HG02798 (cell line): ENCODE results near the gene BOLA1.
"Not testable (repeated sequence)": the region's sequence is repeated elsewhere in the genome, so short reads cannot be mapped to it uniquely, and the experiment has no call there.

ENCODE experiments used
- ATAC-seq: cut with Tn5 transposase; IDR thresholded peaks from one replicate; pipeline ENCODE4 v1.9.1; 2021; ENCODE audit warnings: mild to moderate bottlenecking; ENCODE audit not compliant: unreplicated experiment, poor library complexity

BOLA1 gene, protein sequence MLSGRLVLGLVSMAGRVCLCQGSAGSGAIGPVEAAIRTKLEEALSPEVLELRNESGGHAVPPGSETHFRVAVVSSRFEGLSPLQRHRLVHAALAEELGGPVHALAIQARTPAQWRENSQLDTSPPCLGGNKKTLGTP

DNA sequence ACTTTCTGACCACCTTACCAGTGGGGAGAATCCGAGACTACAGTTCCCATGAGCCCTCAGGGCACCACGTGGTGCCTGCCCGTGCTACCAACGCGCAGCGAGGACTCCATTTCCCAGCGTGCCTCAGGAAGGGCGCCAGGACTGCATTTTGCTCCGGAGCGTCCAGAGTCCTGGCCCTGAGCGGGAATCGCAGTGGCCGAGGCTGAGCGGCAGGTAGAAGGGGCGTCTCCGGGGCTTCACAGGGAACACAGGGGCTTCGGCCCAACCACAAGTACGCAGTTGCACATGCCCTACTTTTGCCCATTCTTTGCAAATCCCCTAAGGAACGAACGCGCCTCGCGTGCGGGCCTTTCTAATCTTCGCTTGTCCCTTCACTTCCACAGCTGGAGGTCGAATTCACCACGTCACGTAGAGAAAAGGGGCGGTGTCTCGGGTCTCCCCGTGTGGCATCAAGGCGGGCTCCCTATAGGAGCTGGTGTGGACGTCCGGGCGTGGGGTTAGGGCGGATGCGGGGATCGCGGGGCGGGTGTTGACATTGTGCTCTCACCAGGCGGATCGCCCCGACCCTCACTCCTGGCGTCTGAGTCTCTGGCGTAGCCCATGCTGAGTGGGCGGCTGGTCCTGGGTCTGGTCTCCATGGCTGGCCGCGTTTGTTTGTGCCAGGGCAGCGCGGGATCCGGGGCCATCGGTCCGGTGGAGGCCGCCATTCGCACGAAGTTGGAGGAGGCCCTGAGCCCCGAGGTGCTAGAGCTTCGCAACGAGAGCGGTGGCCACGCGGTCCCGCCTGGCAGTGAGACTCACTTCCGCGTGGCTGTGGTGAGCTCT, at the start of gene BOLA1:
TSS of gene BOLA1 (plus strand) at position 109 of the 825 bp plus-strand sequence. CDS start at position 601, 492 bp downstream.
- ATAC-seq = peak; percentile 96

DNA sequence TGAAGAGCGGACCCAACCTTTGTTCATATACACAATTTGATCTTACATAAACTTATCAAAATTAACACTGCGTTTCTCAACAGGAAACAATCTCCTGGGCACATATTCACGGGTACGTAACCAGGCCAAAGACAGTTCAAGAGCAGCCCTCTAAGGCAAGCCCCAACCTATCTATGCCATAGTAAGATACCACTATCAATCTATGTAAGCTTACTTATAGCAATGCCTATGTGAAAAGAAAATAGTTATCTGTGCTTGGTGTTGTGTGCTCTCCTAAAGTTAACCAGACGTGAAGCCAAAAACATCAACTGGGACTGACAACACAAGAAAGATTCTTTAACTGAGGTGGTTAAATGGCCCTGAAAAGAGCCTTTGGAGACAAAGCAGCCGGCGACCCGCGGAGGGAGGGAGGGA, 49.4 kb upstream of the BOLA1 start:
- no peak for ATAC-seq

DNA sequence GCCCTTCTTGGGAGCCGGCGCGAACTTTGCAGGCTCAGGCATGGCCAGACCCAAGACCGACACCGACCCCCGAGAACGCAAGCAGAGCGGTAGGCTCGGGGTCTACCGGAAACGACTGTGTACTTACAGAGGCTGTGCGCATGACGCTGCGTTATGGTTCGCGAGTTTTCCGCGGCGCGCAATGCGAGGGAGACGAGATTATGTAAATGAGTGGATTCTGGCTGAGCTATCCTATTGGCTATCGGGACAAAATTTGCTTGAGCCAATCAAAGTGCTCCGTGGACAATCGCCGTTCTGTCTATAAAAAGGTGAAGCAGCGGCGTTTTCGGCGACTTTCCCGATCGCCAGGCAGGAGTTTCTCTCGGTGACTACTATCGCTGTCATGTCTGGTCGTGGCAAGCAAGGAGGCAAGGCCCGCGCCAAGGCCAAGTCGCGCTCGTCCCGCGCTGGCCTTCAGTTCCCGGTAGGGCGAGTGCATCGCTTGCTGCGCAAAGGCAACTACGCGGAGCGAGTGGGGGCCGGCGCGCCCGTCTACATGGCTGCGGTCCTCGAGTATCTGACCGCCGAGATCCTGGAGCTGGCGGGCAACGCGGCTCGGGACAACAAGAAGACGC, 48.5 kb upstream of the BOLA1 start:
- peak; percentile 64 for ATAC-seq

DNA sequence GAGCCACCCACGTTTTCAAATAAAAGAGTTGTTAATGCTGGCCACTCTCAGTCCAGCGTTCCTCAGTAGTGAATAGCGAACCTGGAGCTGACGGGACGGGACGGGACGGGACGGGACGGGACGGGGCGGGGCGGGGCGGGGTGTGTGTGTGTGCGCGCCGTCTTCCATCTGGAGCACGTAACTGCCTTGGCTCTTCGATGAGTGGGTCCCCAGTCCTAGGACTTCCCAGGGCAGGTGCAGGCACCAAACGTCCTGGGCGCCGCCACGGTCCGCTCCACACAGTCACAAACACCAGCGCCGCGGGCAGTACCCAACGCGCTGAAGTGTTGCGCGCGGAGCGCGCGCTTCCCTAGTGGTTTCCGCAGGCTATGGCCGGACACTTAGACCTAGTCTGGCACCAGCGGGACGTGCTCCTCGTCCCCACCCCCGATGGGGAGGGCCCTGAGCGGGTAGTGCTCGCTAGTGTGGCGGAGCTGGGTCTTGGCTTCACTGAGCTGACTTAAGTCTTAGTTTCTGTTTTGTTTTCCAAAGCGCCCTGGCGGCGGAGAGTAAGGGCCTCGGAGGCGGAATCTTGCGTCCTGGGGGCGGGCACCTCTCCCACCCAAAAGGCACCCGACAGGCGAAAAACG, 47.7 kb upstream of the BOLA1 start:
- peak; percentile 36 for ATAC-seq

DNA sequence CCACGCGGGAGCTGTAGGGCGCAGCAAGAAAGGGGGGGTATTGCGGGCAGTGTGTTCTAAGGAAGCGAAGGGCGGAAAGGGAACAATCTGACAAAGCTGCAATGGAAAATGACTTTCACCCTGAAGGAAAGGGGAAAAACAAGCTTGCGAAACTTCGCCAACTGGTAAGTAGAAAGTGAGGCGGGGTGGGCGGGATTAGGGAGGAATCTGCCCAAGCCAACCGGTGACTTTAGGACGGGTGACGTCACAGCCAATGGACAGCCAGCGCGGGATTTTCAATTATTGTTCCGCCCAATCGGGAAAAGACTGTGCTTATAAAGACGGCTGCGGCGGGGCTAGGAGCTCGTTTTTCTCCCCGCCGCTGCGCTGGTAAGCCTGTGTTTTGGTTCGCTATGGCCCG, 47.1 kb upstream of the BOLA1 start:
- peak; percentile 24 for ATAC-seq

DNA sequence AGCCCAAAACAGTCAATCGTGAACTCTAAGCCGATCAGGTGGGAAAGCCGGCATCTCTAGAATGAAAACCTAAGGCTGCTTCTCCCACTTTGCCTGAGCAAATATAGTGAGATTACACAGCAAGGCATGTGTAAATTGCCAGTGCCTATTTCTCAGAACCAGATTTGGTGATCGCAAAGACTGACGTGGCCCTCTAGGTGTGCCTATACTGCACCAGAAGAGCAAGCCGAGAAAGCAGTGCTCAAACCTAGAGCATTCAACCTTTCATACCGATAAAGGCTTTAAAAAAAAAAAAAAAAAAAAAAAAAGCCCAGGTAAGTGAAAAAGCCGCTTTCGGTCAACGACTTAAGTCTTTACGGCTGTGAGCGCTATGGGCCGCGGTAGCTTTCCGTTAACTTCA, 39.1 kb upstream of the BOLA1 start:
- ATAC-seq = peak; percentile 3

DNA sequence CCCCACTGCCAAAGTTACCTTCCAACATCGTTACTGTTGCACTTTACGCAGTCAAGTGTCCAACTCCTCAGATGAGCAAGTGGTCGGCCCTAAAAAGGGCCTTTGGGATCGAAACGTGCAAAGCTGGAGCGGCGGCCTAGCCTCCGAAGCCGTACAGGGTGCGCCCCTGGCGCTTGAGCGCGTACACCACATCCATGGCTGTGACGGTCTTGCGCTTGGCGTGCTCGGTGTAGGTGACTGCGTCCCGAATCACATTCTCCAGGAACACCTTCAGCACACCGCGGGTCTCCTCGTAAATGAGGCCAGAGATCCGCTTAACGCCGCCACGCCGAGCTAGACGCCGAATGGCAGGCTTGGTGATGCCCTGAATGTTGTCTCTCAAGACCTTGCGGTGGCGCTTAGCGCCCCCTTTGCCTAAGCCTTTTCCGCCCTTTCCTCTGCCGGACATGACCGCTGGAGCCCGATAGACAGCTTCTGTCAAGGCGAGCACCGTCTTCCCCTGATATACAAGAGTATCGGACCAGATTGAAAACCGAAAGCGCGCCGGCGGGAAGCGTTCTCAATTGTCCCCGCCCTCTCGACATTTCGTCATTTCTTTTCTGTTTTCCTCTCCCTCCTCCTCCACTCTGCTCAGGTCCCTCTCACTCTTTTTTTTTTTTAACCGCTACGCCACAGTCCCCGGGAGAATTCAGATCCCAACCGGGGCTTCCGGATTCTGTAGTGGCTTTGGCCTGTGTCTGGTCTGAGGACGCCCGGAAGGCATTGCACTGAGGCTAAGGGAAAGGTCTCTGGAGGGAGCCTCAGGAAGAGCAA, 38.5 kb upstream of the BOLA1 start:
- peak; percentile 78 for ATAC-seq

DNA sequence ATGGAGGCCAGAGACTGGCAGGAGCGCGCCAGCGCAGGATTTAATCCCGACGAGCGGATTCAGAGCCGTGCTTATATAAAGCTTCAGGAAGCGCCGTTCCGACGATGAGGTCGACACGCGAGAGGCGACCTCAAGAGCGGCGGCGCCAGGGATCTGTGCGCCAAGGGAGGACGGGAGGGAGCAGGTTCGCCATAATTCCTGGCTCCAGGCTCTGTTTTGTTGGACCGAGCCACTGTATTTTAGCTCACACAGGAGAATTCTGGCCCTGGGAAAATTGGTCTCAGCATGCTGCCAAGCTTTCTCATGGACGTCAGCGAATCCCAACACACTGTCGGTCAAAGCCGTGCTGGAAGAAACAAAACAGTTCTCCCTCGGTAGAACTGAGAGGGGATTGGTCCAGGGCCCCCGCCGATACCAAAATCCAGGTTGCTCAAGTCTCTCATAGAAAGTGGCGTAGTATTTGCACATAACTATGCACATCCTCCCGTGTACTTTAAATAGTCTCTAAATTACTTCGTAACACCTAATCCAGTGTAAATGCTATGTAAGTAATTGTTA, 37.8 kb upstream of the BOLA1 start:
- ATAC-seq = peak; percentile 9

DNA sequence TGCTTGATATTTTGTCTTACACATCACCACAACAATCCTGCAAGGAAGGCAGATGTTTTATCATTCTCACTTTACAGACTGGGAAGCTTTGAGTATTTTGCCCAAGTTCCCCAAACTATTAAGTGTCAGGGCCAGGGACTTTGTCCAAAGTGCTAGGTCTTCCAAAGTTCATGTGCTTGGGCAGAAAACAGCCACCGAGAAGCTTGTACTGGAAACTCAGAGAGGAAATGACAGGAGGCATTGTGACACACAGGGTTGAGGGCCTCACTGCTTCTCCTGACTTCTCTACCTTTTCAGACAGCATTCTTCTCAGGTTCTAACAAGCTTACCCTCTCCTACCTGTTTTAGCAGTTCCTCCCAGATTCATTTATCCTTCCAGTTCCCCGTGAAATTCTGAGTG, 32.5 kb upstream of the BOLA1 start:
- ATAC-seq = not testable (repeated sequence)

DNA sequence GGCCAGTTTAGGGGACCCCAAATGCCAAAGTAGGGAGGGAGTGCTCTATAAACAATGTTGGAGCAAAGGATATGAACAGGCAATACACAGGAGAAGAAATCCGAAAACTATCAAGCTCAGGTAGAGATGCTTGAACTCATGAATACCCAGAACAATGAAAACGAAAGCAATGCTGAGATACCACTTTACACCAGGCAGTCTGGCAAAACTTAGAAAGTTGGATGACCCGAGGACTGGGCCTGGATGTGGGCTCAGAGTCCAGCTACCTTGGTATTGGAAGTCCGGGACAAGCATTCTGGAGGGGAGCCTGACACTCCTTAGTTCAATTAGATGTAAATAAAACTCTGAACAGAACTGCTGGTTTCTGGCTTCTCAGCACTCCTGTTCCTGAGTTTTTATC, 26.3 kb upstream of the BOLA1 start:
- ATAC-seq = not testable (repeated sequence)

DNA sequence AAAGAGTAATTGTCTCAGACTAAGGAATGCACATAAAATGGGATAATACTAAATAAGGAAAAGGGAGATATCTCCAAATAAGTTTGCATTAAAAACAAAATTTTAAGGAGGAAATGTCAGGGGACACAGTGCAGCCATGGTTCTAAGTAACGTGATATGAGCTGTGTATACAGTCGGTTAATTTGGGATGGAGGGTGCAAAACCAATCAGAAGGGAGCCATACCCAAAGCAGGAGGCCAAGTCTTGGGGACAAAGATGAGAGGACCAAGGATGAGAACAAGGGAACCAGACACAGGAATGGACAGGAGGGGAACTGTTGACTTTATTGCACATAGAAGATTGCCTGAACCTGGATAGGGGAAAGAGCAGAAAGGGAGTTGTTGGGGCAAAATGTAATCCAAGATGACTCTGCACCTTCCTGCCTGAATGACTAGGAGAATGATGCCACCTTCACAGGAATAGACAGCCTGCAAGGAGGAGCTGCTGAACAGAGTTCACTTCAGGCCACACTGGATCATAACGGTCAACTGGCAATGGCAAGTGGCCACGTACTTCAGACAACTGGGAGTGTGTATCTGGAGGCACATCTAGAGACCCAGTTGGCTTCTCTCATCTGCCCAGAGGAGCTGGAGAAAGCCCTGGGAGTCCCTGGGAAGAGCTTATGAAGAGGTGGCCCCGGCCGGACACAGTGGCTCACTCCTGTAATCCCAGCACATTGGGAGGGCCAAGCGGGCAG, 22.0 kb upstream of the BOLA1 start:
- ATAC-seq = no peak

DNA sequence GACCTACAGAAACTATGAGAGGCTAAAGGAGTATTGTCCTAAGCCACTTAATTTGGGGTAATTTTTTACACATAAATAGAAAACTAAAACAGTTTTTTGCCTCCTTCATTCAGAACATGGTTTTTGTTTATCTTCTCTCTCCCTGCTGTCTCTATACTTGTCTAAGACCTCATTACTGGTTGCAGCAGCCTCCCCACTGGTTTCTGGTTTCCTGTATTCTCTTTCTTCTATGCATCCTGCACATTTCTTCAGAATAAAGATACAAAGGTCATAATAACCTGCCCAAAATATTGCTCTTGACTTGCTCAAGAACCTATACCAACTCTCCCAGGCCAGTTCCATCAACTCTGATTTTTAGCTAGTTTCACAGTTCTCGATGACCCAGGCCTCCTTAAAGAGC, 19.8 kb upstream of the BOLA1 start:
- no peak for ATAC-seq

DNA sequence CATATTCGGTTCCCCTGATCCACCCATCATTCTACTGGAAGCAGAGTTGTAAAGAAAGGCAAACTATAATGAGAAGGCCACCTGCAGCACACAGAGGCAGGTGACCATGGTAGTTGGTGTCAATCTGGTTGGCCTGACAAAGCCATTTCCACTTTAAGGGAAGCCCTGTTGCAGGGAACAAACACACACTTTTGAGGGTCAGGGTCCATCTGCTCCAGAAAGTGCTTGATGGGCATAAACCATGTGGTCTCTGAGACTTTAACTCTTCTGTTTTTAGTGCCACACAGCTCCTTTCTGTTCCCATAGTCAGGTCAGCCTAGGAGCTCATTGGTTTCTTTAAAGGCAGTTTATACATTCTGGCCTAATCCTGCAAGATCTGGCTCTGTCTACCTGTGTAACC, 17.5 kb upstream of the BOLA1 start:
- no peak for ATAC-seq

DNA sequence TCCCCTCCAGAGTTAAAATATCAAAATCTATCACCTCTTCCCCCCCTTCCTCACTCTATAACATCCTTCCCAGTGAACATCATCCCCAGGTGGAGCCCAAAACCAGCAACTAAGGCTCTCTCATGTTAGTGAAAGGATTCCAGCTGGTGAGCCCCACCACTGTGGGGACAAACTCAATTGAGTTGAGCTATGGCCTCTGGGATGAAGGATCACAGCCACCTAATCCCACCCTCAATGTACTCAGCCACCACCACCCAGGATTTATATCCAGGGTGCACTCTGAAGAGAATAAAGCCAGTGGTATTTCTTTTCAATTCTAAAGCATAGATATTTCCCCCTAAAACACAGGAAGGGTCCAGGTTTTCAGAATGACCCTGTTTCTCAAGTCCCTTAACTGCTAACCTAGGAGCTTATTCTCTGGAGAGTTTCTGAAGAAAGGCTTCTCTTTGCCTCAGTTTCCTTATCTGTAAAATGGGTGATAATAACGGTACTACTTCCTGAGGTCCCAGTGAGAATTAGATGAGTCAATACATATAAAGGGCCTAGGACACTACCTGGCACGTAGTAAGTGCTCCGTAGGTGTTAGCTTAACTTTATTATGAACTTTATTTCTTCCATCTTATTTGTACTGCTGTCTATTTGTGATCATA, 15.6 kb upstream of the BOLA1 start:
- ATAC-seq = no peak

DNA sequence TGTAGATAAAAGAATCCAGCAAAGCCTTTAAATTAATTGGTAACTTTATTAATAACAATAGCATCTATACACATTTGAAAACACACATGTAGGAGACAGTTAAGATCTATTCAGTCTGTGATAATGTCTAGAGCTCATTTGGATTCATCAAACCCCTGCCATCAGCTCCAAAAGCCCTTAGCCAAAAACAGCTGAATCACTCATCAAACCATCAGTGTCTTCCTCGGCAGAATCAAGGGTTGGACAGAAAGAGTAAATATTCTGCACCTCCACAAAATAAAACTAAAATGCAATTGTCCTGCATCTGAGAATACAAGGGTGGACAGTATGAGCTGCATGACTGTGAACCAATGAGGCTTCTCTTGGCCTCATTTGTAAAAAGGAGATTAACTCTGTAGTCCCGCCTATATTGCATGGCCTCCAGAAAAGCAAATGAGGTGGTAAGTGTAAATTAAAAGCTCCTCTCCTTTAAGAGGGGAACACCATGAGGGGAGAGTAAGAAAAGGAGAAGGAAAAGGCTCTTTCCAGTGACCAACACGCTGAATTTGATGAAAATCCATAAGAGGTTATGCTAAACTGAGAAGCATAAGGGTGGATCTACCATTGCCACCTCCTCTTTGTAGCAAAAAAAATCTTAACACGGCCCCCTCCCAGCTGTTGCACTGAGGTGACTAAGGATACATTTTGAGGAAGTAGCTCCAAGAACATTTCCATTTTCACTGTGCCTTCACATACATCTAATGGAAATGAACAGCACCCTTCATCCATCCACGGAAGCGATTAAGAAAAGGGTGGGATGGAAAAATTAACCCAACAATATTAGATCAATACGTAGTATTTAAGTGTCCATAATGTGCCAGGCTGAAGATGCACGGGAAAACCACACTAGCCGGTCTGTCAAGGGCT, 14.7 kb upstream of the BOLA1 start:
- no peak for ATAC-seq

DNA sequence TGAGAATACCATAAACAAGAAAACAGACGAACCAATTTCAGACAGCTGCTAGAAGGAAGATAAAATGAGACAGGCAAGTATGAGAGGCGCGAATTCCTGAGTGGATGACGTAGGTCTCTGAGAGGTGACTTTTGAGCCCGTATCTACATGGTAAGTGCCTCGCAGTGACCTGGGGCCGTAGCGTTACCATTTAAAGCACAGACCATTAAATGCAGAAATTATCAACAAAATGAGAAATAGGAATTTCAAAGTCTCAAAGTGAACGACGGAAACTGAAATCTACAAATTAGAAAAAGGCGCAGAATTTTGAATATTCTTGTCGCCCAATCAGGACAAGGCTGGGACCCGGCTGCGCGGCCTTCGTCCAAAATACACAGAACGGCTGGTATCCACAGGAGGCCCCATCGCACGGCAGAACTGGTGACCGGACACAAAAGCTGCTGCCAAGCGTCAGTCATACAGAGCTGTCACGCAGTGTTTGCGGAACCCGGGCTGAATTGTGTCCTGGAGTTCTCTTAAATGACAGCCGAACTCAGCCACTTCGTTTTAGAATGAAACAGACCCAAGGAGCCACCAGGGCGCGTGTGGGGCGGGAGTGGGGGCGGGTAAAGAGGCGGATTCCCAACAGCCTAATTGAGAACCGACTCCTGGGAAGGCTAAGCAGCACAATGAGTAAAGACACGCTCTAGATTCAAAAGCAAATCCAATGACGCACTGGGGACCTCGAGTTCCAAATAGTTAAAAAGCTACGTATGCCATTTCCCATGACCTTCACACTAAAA, 13.8 kb upstream of the BOLA1 start:
- ATAC-seq = no peak

DNA sequence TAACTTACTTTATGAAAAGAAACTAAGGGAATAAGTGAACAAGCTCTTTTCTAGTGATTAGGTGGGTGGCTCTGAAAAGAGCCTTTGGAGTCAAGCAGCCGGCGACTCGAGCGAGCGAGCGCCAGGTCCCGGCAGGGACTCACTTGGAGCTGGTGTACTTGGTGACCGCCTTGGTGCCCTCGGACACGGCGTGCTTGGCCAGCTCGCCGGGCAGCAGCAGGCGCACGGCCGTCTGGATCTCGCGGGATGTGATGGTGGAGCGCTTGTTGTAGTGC, 13.3 kb upstream of the BOLA1 start:
- not testable (repeated sequence) for ATAC-seq
